ENCODE measurements around the gene LRRC46. TPM values are rescaled to one million over a fixed set of nuclear protein-coding genes. Genes with fewer than 3 reads are reported as not detected.

Gene LRRC46
- total and polyA plus RNA-seq, 3 donors from 2014 or later: 18.4 to 147 (median 28.3) TPM

DNA sequence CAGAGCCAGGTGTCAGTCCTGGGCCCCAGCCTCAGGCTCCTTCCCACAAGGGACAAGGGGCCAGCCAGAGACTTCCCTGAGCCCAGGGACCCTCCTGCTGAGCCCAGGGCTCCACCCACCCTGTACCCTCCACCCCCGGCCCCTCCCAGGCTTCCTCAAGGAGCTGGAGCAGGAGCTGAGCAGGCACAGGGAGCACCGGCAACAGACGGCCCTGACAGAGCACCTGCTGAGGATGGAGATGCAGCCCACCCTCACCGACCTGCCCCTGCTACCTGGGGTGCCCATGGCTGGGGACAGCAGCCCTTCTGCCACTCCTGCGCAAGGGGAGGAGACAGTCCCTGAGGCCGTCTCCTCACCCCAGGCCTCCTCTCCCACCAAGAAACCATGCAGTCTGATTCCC is 5.1 kb downstream of the LRRC46 start:
- no peak for TF ChIP-seq POLR2A (IDR thresholded peaks at IDR 0.05)
- TF ChIP-seq, protein P1, sequence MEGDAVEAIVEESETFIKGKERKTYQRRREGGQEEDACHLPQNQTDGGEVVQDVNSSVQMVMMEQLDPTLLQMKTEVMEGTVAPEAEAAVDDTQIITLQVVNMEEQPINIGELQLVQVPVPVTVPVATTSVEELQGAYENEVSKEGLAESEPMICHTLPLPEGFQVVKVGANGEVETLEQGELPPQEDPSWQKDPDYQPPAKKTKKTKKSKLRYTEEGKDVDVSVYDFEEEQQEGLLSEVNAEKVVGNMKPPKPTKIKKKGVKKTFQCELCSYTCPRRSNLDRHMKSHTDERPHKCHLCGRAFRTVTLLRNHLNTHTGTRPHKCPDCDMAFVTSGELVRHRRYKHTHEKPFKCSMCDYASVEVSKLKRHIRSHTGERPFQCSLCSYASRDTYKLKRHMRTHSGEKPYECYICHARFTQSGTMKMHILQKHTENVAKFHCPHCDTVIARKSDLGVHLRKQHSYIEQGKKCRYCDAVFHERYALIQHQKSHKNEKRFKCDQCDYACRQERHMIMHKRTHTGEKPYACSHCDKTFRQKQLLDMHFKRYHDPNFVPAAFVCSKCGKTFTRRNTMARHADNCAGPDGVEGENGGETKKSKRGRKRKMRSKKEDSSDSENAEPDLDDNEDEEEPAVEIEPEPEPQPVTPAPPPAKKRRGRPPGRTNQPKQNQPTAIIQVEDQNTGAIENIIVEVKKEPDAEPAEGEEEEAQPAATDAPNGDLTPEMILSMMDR (IDR thresholded peaks at IDR 0.05): no peak
- Histone ChIP-seq H3K36me3 (ENCODE audit: low read depth, missing control alignments) (no peaks in the 10 kb centered on the region), H3K4me3 (no peak overlapping the region), H3K27ac (no peak overlapping the region), H3K9me3 (no peaks in the 10 kb centered on the region), H3K4me1 (peaks cover 18% of the 10 kb centered on the region), H3K27me3 (no peaks in the 10 kb centered on the region)
- no peak for DNase-seq
- intact Hi-C loops (cut with DNase I; ENCODE audit: low total_unique reads): no loop called here
- 82% methylated on average over 6 of the region's 6 CpGs; no CpG with 5 or more reads in 1 of the 2 donors for WGBS, 2 donors

DNA sequence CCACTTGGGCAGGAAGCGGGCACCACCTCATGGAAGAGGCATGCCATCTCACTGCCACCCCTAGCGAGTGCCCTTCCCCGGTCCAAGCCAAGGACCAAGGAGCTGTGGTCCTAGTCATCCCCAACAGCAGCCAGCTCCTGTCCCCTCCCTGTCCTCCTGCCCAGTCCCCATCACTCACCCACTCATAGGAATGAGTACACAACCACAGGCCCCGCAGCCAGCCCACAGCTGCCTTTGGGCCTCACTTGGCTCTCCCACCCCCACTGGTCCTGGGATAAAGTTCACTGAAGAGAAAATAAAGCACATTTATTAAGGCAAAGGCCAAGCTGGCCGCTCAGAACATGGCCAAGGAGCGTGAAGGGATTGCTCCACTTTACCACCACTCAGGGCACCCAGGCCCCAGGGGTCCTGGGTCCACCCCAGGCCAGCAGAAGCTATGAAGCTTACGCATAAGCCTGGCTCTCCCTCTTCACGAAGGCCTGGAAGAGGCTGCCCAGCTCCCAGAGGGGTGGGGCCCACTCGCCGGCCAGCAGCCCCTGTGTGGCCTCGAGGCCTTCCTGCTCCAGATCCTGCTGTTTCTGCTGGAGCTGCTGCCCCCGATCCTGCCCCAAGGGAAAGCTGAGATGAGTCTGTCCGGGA is 6.0 kb downstream of the LRRC46 start:
- peak; percentile 30 for DNase-seq
- TF ChIP-seq, protein P1 (IDR thresholded peaks at IDR 0.05): no peak
- no peak for TF ChIP-seq POLR2A (IDR thresholded peaks at IDR 0.05)
- WGBS, 2 donors: 66 to 69% methylated on average over 7 to 13 of the region's 13 CpGs
- intact Hi-C loops (cut with DNase I; ENCODE audit: low total_unique reads): no loop called here
- Histone ChIP-seq H3K27me3 (no peaks in the 10 kb centered on the region), H3K27ac (peak overlapping the region in 1 of 2 donors; percentile 10), H3K4me3 (no peak overlapping the region), H3K4me1 (peaks cover 18% of the 10 kb centered on the region), H3K36me3 (ENCODE audit: low read depth, missing control alignments) (no peaks in the 10 kb centered on the region), H3K9me3 (no peaks in the 10 kb centered on the region)

DNA sequence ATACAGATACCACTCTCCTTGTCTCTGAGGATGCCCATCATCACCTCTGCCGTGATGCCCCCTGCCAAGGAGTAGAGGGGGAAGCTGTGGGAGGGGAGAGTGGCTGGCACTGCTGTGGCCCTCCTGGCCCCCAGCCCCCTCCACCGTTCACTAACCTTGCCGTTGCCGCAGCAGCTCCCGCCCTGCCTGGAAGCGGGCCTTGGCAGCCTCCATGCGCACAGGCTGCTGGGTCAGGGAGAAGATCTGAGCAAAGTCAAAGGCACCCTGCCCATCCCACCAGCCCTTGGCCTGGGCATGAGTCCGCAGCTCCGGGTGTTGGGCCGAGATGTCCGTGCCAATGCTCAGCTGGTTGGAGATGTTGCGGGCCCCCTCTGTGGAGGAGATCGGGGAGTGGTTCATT is 7.2 kb downstream of the LRRC46 start:
- Histone ChIP-seq H3K4me1 (peaks cover 18% of the 10 kb centered on the region), H3K27ac (no peak overlapping the region), H3K27me3 (no peaks in the 10 kb centered on the region), H3K4me3 (no peak overlapping the region), H3K9me3 (no peaks in the 10 kb centered on the region), H3K36me3 (ENCODE audit: low read depth, missing control alignments) (no peaks in the 10 kb centered on the region)
- TF ChIP-seq, protein P1 (IDR thresholded peaks at IDR 0.05): no peak
- no peak for TF ChIP-seq POLR2A (IDR thresholded peaks at IDR 0.05)
- no peak for DNase-seq
- 91 to 95% methylated on average over 10 to 13 of the region's 13 CpGs for WGBS, 2 donors
- intact Hi-C loops (cut with DNase I; ENCODE audit: low total_unique reads): no loop called here

DNA sequence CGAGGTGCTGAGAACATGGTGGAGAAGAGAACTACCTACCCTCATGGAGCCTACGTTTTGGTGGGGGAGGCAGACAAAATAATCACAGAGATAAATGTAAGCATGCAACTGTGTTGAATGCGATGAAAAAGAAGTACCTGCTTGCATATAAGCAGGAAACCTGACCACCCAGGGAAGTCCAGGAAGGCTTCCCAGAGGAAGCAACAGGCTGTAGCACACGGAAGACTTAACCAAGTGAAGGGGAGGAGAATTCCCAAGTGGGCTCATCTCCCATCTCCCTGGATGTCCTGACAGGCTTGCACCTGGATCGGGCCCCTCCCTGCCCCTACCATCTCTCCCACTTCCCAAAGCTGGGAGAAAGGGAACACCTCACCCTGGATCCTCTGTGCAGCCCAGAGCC is 7.6 kb downstream of the LRRC46 start:
- H3K9me3 ChIP-seq: no peaks in the 10 kb centered on the region
- TF ChIP-seq, protein P1 (IDR thresholded peaks at IDR 0.05): no peak
- TF ChIP-seq POLR2A (IDR thresholded peaks at IDR 0.05): no peak
- no peaks in the 10 kb centered on the region for H3K36me3 ChIP-seq (ENCODE audit: low read depth, missing control alignments)
- H3K4me1 ChIP-seq: peaks cover 18% of the 10 kb centered on the region
- H3K27ac ChIP-seq: no peak overlapping the region
- intact Hi-C loops (cut with DNase I; ENCODE audit: low total_unique reads): no loop called here
- no peaks in the 10 kb centered on the region for H3K27me3 ChIP-seq
- DNase-seq: no peak
- H3K4me3 ChIP-seq: no peak overlapping the region
- 89 to 90% methylated on average over 5 of the region's 5 CpGs for WGBS, 2 donors
